Dermis microvascular lymphatic vessel endothelial cell (primary cell): Measurements from ENCODE around the gene MYOZ1. TPM values are rescaled to one million over a fixed set of nuclear protein-coding genes. Genes with fewer than 3 reads are reported as not detected.
A peak's percentile ranks its signal among the peaks of the same experiment; 100 is the strongest.

Source experiments
- DNase-seq, 2 donors: peaks; one replicate each; pipeline versions ENCODE4 v3.0.0 to v3.0.0-alpha.2; 2010; ENCODE audit warnings: low read depth in 2 of 2
- total RNA-seq: library from RNA; depleted of rRNA; stranded (reverse); fragments of >200 nt; gene quantifications from 2 replicates; pipeline ENCODE4 v1.2.1, GENCODE V29; 2014

MYOZ1 gene
- total RNA-seq, 1 donor from 2014 or later = not detected

- peak in 1 of 2 donors; percentile 80 for DNase-seq
These were observed 39.8 kb downstream of the MYOZ1 start for GRCh38 chr10:73601486-73601921.

- DNase-seq = no peak
These were observed 43.9 kb downstream of the MYOZ1 start for GRCh38 chr10:73597346-73597745.

DNA sequence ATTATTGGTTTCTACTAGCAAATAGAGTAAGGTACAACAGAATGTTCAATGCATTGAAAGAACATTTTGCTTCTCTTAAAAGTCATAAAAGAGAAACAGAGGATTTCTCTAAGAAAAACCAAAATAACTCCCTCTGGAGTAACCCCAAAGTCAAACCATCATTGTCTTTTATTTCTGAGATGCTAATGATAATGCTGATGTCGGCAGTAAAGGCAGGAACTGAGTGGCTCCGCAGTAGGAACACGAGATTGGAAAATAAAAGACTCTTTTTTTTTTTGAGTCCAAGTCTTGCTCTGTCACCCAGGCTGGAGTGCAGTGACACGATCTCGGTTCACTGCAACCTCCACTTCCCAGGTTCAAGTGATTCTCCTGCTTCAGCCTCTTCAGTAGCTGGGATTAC, 47.5 kb downstream of the MYOZ1 start:
- DNase-seq = no peak

GRCh38 chr10:73593110-73593509, 48.2 kb downstream of the MYOZ1 start:
- DNase-seq = no peak

- no peak for DNase-seq
These were observed 49.2 kb downstream of the MYOZ1 start for GRCh38 chr10:73591935-73592699.

DNA sequence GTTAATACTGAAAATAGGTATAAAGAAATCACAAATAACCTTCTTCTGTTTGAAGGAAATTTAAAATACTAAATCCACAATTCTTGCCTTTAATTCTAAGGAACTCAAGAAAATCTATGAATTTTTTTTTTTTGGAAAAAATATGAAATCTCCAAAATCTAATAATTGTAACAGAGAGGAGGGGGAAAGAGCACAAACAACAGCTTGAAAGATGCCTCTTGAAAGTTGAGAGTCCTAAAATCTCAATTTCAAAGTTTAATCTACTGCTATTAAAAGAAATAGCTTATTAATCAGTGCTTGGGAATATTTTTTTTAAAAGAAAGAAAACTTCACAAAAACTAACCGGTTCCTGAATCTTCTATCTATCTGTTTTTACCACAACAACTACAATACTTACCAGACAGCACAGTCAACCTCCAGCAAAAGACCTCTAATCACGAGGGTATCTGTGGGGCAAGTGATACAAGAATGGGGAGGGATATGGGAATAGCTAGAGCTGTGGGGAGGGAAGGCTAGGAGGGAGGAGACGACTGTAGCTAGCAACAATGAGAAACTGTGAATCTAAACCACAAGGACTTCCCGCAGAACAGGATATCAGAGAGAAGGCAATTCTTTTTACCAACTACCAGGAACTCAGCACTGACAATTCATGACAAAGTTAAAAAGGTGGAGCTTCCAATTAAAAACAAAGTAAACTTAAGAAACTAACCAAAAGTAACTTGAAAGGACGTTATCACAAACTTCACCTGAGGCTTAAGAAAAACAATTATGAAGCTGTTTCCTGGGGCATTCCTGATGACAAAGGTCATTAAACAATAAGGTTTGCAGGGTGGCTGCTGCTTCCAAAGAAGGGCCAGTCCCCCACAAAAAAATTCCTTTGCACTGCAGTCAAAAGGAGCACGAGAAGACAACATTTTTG, 50.1 kb downstream of the MYOZ1 start, which contains the start of gene USP54:
TSS of gene USP54 (minus strand) at position 462 of the 919 bp plus-strand sequence. CDS start 15,684 bp downstream, outside the sequence.
- DNase-seq = peak in 1 of 2 donors; percentile 83

DNA sequence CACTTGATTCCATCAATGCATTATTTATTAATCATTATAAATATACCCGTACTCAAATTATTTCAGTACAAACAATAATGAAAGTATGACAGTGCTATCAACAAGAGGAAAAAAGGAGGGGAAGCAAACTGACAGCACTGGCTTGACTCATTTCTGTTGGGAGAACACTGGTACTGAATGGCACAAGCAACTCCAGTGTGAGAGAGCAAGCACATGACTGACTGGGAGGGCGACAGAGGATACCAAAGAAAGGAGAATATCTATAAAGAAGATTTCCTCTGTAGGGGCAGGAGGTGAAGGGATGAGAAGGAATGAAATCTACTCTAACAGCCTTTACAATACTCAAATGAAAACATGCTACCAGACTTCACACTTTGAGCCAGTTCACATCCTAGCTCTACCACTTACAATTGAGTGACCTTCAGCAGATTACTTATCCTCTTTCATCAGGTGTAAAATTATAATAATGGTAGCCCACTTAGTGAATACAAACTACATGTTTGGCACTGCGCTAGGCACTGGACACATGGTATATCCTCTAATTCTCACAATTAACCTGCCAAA, 51.6 kb downstream of the MYOZ1 start:
- DNase-seq = peak in 1 of 2 donors; percentile 77

GRCh38 chr10:73588656-73589055, 52.6 kb downstream of the MYOZ1 start:
- DNase-seq = no peak

GRCh38 chr10:73586583-73586984, 54.7 kb downstream of the MYOZ1 start:
- peak; percentile 46 to 93 for DNase-seq

GRCh38 chr10:73585327-73585726, 55.9 kb downstream of the MYOZ1 start:
- no peak for DNase-seq

- peak in 1 of 2 donors; percentile 18 for DNase-seq
These were observed 56.5 kb downstream of the MYOZ1 start for GRCh38 chr10:73584737-73585136.

GRCh38 chr10:73581918-73582317, 59.4 kb downstream of the MYOZ1 start:
- DNase-seq = no peak

Other genes with a start within 250 kb of the MYOZ1 start
- gene ANXA7, start 227.4 kb downstream of the MYOZ1 start, total RNA-seq = 89.6 and 101 TPM in 2 replicates
- 0.39 and 0.63 TPM in 2 replicates for gene MSS51, start 207.9 kb downstream of the MYOZ1 start, total RNA-seq
- 7.2 and 11.4 TPM in 2 replicates for gene PPP3CB, start 145.4 kb downstream of the MYOZ1 start, total RNA-seq
- 5.2 and 5.8 TPM in 2 replicates for gene USP54, start 50.1 kb downstream of the MYOZ1 start, total RNA-seq
- not detected in 2 replicates for gene SYNPO2L, start 14.6 kb upstream of the MYOZ1 start, total RNA-seq
- 0.90 and 1.3 TPM in 2 replicates for gene AGAP5, start 56.6 kb upstream of the MYOZ1 start, total RNA-seq
- 48.4 and 58.4 TPM in 2 replicates for gene SEC24C, start 102.9 kb upstream of the MYOZ1 start, total RNA-seq
- 18.1 and 25.3 TPM in 2 replicates for gene CHCHD1, start 140.6 kb upstream of the MYOZ1 start, total RNA-seq
- 37.7 and 55.0 TPM in 2 replicates for gene ZSWIM8, start 144.1 kb upstream of the MYOZ1 start, total RNA-seq
- gene NDST2, start 170.1 kb upstream of the MYOZ1 start, total RNA-seq = 3.7 and 7.6 TPM in 2 replicates
- 20.9 and 24.8 TPM in 2 replicates for gene CAMK2G, start 233.1 kb upstream of the MYOZ1 start, total RNA-seq